ENCODE data around the gene ARHGEF6.
"Not testable (repeated sequence)": the region's sequence is repeated elsewhere in the genome, so short reads cannot be mapped to it uniquely, and the experiment has no call there.

ARHGEF6 gene

GRCh38 chrX:136783159-136783558 lies 2.4 kb upstream of the ARHGEF6 start:
- DNase-seq (ENCODE audit: low spot score) = no peak

GRCh38 chrX:136781180-136781797 lies 557 bp upstream of the ARHGEF6 start:
- no peak for DNase-seq (ENCODE audit: low spot score)

- DNase-seq (ENCODE audit: low spot score) = no peak
Observed at GRCh38 chrX:136780241-136780640, 491 bp downstream of the ARHGEF6 start.

DNA sequence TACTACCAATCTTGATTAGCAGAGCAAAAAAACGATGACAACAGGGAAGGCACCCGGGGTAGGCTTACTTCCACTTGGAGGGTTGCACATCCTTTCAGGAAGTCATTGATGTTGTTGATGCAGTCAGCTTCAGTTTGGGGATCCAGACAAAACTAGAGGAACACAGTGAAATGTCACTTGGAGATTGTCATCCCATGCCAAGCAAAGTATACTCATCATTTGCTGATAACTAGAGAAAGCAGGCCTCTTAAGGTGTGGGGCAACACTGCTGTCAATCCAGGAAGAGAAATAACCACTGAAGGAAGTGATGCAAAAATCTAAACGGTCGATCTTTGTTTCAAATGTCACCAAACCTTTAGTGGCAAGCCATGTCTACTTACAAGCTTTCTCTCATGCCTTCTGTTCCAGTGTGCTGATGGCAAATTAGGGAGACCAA lies 1.4 kb downstream of the ARHGEF6 start:
- no peak for DNase-seq (ENCODE audit: low spot score)

DNA sequence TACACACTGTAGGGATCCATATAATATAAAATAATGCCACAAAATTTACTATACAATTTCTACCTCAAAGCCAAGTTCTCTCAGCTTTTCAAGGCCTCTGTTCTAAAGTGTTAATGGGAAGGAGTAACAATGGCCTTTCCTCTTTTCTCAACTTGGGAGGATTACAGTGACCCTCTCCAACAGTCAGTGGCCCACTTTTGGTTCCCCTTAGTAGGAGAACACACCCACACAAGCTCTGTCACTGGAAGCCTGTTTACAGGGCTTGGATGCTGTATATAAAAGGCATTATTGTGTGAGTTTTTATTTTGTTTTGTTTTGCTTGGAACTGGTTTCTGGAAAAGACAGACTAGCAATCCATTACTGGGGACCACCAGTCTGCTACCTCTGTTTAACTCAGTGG lies 1.8 kb downstream of the ARHGEF6 start:
- no peak for DNase-seq (ENCODE audit: low spot score)

DNA sequence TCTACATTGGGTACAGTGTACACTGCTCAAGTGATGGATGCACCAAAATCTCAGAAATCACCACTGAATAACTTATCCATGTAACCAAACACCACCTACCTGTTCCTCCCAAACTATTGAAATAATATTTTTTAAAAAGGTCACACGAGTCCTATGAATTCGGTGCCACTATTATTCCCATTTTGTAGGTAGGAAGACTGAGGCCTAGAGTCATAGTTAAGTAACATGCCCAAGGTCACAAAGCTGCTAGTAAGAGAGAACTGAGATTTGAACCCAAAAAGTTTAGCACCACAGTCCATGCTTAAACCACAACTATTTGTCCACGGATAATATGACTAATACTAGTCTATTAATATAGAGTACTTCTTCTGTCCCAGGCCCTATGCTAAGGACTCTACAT lies 2.7 kb downstream of the ARHGEF6 start:
- DNase-seq (ENCODE audit: low spot score) = no peak

DNA sequence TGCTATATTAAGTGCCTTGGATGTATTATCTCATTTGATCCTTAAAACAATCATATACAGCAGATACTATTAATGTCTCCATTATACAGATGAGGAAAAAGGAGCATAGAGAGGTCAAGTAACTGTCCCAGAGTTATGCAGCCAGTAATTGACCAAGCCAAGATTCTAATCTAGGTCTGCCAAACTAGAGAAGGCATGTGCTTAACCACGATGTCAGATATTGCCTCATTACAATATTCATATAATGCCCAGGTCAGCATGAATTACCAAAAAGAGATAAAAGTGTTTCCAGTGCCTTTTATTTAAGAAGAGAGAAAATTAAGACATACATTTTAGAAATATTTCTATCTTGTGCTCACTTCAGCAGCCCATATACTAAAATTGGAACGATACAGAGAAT lies 7.1 kb downstream of the ARHGEF6 start:
- DNase-seq (ENCODE audit: low spot score) = no peak

DNA sequence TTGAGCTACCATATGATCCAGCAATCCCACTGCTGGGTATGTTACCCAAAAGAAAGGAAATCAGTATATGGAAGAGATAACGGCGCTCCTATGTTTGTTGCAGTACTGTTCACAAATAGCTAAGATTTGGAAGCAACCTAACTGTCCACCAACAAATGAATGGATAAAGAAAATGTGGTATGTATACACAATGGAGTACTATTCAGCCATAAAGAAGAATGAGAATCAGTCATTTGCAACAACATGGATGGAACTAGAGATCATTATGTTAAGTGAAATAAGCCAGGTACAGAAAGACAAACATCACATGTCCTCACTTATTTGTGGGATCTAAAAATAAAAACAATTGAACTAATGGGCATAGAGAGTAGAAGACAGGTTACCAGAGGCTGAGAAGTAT lies 8.9 kb downstream of the ARHGEF6 start:
- DNase-seq (ENCODE audit: low spot score) = not testable (repeated sequence)

DNA sequence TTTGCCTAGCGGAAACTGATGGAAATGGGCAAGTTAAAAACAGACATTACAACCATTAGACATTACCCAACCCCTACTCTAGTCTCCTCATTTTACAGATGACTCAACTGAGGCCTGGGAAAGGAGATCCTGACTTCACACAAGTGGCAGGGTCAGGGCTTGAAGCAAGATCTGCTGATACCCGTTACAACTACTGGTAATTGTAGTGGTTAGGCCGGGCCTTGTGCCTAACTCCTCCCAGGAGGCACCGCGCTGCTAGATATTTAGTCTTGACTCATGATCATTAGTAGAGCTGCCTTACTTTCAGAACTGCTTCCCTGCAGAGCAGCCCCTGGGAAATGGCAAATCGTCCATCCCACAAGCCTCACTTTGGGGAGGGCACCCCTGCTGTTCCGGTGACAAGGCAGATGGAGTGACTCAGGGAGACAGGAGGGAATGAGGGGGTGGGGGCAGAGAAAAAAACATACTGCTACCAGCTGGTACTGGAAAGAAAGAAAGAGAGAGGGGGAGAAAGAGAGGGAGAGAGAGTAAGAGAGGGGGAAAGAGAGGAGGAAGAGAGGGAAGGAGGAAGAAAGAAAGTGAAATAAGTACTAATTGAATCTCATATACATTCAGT lies 12.2 kb downstream of the ARHGEF6 start:
- no peak for DNase-seq (ENCODE audit: low spot score)

DNA sequence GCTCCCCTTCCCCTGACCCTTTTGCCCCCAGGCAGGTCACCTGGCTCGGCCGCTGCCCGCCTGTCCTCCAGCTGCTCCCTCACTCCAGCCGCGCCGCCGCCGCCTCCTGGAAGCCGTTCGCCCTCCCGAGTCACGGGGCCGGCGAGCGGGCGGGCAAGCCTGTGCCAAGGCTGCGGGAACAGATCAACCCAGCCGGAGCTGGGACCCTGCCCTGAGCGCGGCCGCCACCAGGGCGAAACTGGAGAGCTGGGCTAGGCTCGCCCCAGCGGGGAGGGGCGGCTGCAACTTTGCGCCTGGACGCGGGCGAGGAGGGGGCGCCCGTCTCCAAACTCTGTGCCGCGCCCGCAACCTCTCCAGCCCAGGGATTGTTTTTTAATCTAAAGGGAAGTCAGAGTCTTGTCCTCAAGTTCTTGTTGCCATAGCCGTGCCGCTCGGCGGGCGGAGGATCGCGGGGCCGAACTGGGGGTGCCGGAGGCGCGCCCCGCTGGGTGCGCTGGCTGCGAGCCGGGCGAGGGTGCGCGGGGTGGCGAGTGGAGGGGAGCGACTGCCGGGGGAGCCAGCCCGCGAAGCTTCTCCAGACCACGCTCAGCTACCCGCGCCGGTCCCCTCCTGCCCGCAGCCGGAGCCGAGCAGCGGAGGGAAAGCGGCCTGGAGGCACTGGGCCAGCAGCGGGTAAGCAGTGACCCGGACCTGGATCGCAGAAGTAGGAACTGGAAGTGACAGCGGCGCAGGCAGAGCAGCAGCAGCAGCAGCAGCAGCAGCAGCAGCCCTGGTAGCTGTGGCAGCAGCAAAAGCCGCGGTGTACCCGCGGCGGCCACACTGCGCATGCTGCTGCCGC lies 13.4 kb downstream of the ARHGEF6 start:
- peak; percentile 56 for DNase-seq (ENCODE audit: low spot score)

DNA sequence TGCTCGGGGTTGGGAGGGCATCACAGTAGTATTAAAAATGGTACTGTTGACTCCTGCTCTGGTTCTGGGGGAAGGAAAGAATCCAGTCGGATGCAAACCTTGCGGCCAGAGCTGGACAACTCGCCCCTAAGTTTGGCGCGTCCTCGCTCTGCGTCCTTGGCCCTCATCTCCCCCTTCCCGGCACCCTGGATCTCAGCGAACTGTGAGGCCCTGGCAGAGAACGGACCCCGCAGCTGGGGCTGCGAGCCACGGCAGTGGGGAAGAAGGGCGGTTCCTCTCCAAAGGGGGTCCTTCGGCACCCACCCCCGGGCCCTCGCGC lies 14.0 kb downstream of the ARHGEF6 start:
- DNase-seq (ENCODE audit: low spot score) = no peak

DNA sequence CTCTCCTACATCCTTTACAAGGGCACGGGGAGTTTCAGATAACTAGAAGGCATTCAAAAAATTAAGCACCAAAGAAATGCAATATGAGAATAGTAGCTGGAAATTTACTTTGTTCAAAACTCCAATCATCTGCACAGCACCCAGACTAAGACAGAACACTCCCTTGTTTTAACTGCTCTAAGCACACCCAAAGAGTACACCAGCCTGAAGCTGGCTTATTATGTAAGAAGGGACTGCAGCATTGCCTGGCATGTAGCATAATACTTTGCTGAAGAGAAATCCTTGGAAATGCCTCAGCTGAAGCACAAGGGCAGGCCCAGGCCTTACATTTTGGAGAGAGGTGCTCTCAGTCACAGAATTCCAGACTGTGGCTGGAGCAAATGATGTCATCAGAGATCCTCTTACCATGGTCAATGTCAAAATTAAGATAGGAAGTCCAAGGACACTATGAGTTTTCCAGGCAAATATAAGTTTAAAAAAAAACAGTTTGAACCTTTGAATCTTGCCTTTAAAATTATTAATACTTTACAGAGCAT lies 14.8 kb downstream of the ARHGEF6 start:
- DNase-seq (ENCODE audit: low spot score) = no peak

GRCh38 chrX:136764206-136764605 lies 16.5 kb downstream of the ARHGEF6 start:
- DNase-seq (ENCODE audit: low spot score) = no peak

- DNase-seq (ENCODE audit: low spot score) = no peak
Observed at GRCh38 chrX:136762820-136763452, 17.8 kb downstream of the ARHGEF6 start.

- DNase-seq (ENCODE audit: low spot score) = no peak
Observed at GRCh38 chrX:136761421-136761820, 19.3 kb downstream of the ARHGEF6 start.

DNA sequence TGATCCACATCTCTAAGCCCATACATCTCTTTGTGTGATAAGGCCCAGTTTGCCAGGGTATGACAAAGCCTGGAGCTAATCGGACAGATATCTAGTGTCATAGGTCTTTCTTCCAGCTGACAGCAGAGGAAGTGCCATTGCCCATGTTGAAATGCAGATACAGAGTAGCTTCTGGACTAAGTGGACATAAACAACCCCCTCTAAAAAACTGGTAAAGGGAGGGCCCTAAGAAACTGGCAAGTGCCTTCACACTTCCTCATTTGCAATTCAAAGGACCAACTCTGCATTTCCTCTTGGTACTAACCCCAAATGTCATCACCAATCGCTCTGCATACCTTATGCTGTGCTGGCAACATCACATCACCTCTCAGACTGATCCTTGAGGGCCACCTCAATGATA lies 20.8 kb downstream of the ARHGEF6 start:
- DNase-seq (ENCODE audit: low spot score) = no peak

DNA sequence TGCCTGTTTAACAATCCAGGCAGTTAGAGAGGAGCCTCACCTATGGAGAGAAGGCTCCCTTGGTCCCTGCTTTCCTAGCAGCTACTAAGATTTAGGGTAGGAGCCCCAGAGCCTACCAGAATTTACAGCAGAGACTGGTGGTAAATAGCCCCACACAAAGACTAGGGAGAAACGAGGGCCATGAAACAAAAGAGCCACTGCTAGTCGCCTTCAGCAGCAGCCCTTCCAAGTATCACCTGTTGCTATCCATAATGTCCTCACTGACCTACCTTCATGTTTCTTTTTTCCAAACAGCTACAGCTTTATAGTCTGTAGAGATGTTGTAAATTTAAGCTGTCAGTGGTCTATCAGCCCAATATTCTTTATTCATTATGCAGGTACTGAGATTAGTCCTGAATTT lies 25.3 kb downstream of the ARHGEF6 start:
- DNase-seq (ENCODE audit: low spot score) = no peak

DNA sequence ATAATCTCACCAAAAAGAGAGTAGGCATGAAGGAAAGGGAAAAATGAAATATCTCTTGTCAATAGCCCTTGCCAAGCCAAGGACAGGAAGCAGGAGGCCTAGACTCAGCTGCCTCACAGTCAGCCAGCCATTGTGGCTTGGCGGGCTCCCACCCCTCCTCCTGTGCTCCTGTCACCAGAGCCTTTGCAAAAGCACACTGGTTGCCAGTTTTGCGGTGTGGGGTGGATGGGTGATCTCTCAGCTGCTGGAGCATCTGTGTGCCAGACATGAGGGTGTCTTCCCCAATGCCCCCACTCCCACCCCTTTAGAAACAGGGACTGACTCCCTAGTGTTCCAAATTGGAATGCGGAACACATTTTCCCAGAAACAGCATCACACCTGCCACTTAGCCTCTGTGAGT lies 26.1 kb downstream of the ARHGEF6 start:
- DNase-seq (ENCODE audit: low spot score) = no peak

GRCh38 chrX:136752796-136753195 lies 27.9 kb downstream of the ARHGEF6 start:
- no peak for DNase-seq (ENCODE audit: low spot score)

DNA sequence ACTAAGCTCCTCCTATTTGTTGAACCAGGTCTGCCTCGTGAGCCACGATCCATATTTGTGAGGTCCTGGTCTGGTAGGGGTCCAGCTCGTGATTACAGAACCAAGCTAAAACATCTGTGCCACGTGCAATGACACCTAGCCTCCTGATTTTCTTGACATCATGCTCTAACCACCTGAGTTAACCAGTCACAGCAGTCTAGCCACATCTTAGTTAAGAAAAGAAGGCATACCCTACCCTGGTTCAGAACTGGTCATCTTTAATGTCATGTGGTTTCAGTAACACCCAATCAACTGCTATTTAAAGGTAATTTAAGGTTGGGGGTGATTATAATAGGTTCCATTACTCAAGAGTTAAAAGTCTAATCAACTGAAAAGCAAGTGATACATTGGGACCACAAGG lies 28.4 kb downstream of the ARHGEF6 start:
- no peak for DNase-seq (ENCODE audit: low spot score)

DNA sequence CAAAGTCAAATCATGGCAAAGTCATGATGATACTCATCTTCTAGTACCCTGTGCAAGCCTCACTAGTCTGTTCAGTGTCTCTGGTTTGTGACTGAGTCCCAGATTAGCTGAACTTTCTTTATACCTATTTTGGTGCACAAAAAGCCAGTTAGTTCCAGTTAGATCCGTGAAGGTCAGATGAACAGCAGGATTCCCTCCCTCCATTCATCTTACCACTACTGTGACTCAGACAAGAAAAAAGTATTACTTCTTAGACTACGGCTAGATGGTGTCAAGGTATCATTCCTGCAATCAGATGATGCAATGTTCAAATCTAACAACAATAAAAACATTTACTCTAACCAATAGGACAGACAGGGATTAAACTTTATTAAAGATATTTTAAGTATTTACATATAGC lies 30.4 kb downstream of the ARHGEF6 start:
- no peak for DNase-seq (ENCODE audit: low spot score)

All from D341Med (cell line).